Measurements from ENCODE around the gene RBPJL. TPM values are rescaled to one million over a fixed set of nuclear protein-coding genes. Genes with fewer than 3 reads are reported as not detected.

Gene RBPJL
- total and polyA plus RNA-seq, 2 of the 13 experiments (the other 11 are each of a cell fraction or from before 2014, with no cell fraction given): not detected

DNA sequence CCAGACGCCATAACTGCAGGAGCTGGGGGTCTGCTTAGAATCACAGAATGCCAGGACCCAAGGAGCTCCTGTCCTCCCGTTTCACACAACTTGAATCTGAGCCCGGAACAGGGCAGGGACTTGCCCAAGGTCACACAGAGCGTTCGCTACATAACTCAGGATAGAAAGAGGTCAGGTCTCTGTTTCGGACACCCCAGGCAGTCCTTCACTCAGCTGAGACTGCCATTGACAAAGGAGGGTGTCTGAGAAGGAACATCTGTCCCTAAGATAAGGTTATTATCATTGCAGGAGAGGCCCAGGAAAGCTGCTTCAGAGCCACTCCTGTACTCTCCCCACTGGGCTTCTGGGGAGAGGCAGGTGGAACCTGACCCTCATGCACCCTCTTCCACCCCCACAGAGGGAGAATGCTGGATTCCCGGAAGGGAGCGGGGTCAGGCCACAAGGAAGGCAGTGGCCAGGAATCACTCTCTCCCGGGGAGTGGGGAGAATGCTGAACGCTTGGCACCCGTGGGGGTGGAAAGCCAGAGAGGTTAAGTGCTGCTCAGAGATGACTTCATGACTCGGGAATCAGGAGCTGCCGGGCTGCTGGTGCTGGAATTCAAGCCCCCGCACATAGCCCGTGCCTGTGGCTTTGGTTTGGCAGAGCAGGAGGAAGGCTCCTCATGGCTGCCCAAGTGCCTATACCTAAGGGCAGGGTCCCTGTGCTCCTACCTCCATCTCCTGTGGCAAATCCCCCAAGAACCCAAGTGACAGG, 30.9 kb downstream of the RBPJL start (continued):
- TF ChIP-seq TBL1XR1 (IDR thresholded peaks at IDR 0.05; ENCODE audit: borderline replicate concordance, low read length, partially characterized antibody) (peak; percentile 17), ZNF556 (CRISPR knock-in tag; IDR thresholded peaks at IDR 0.05; ENCODE audit: borderline replicate concordance) (no peak; the same call in 1 of the 2 replicates), ZMAT5 (CRISPR knock-in tag; IDR thresholded peaks at IDR 0.05; ENCODE audit: borderline replicate concordance, low read depth) (no peak), ZNF687 (CRISPR knock-in tag; IDR thresholded peaks at IDR 0.05) (peak; percentile 86), SMC3 (IDR thresholded peaks at IDR 0.05; ENCODE audit: low read length) (no peak; the same call in 1 of the 2 replicates), TCF12 (IDR thresholded peaks at IDR 0.05) (no peak), TCF12 (CRISPR knock-in tag; IDR thresholded peaks at IDR 0.05) (no peak; the same call in 1 of the 2 replicates), ZNF468 (CRISPR knock-in tag; IDR thresholded peaks at IDR 0.05) (no peak), SP140L (CRISPR knock-in tag; IDR thresholded peaks at IDR 0.05; ENCODE audit: borderline replicate concordance) (no peak), ZNF496 (CRISPR knock-in tag; IDR thresholded peaks at IDR 0.05; ENCODE audit: insufficient replicate concordance) (no peak), HMGXB3 (CRISPR knock-in tag; IDR thresholded peaks at IDR 0.05; ENCODE audit: borderline replicate concordance) (no peak), NCOA5 (CRISPR knock-in tag; IDR thresholded peaks at IDR 0.05) (no peak), SNAI1 (CRISPR knock-in tag; IDR thresholded peaks at IDR 0.05; ENCODE audit: borderline replicate concordance) (0 out of 2 replicates have a peak, but pooled peaks have one; percentile 53)
- TF ChIP-seq, protein P1, sequence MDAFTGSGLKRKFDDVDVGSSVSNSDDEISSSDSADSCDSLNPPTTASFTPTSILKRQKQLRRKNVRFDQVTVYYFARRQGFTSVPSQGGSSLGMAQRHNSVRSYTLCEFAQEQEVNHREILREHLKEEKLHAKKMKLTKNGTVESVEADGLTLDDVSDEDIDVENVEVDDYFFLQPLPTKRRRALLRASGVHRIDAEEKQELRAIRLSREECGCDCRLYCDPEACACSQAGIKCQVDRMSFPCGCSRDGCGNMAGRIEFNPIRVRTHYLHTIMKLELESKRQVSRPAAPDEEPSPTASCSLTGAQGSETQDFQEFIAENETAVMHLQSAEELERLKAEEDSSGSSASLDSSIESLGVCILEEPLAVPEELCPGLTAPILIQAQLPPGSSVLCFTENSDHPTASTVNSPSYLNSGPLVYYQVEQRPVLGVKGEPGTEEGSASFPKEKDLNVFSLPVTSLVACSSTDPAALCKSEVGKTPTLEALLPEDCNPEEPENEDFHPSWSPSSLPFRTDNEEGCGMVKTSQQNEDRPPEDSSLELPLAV (CRISPR knock-in tag; conservative IDR thresholded peaks at IDR 0.05; ENCODE audit: low read depth): no peak
- TF ChIP-seq, protein P2, sequence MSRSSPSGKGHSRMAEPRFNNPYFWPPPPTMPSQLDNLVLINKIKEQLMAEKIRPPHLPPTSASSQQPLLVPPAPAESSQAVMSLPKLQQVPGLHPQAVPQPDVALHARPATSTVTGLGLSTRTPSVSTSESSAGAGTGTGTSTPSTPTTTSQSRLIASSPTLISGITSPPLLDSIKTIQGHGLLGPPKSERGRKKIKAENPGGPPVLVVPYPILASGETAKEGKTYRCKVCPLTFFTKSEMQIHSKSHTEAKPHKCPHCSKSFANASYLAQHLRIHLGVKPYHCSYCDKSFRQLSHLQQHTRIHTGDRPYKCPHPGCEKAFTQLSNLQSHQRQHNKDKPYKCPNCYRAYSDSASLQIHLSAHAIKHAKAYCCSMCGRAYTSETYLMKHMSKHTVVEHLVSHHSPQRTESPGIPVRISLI (CRISPR knock-in tag; IDR thresholded peaks at IDR 0.05; ENCODE audit: borderline replicate concordance): no peak

All from HepG2 (cell line).